MV-4-11 (cell line): ENCODE data around the gene GNG10.
A peak's percentile ranks its signal among the peaks of the same experiment; 100 is the strongest.
"Not testable (repeated sequence)": the region's sequence is repeated elsewhere in the genome, so short reads cannot be mapped to it uniquely, and the experiment has no call there.

Experiments used
- DNase-seq: peaks from one replicate; lab custom pipeline; 2025; lab: John Stamatoyannopoulos, UW

GNG10 gene

DNA sequence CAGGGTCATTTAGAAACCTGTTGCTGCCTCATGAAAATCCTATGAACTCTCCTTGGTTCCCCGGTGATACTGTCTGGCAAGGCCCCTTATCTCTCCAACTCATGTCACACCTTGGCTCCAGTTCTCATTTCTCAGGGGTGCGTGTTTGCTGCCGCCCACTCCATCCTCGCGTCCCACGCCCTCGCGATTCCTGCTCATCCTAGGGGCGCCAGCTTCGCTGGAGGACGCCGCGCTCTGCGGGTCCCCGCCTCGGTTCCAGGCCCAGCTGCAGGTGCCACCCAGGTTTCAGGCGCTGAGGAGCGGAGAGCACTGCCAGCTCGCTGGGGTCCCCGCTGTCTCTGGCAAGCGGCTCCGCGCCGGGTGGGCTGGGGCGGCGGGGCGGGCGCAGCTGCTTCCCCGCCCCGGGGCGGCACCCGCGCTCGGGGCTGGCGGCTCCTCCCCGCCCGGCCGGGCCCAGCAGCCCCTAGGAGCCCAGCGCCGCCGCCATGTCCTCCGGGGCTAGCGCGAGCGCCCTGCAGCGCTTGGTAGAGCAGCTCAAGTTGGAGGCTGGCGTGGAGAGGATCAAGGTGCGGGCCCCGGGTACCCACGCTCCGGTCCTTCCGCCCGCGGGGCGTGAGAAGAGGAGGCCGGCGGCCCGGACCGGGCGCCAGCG is at the start of gene GNG10:
Gene GNG10, plus strand, starts transcription at position 456 of the 652 bp plus-strand sequence. Its CDS starts 30 bp downstream, at position 486.
- no peak for DNase-seq

DNA sequence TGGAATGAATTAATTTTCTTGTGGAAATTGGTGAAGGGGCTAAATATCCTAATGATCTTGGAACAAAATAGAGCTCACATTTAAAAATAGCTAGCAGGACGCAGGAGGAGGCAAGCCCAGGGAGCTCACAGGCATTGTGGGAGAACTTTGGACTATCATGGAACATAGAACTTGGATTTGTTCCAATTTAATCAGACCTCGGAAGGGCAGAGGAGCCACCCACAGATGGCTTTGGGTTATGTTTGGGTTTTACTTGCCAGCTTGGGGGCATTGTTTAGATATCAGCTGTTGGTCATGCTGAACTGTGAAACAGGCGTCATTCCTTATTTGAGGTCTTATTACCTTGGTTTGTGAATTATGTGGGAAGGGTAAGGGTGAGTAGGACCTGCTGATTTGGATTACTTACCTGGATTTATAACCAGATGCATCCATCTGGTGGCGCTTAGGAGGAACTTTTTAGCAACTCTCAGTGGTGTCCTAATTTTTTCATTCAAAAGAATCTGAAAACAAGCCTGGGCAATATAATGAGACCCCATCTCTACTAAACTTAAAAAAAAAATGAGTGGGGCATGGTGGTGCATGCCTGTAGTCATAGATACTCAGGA is 47.9 kb upstream of the GNG10 start:
- no peak for DNase-seq

DNA sequence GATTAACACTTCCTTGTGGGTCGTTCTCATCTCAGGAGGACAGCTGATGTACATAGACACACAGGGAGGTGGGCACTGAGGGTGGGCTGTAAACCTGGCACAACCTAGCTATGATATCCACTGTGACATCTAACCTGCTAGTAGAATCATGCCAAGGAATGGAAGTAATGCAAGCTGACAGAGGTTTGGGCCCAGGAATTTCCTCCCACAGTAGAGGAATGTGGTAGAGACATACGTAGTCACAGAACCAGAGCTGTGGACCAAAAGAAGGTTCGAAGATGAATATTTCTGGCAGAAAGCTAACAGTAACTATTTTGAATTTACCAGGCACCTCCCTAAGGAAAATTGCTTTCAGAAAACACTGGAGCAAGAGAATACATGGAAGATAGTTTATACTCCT is 45.5 kb upstream of the GNG10 start:
- no peak for DNase-seq

DNA sequence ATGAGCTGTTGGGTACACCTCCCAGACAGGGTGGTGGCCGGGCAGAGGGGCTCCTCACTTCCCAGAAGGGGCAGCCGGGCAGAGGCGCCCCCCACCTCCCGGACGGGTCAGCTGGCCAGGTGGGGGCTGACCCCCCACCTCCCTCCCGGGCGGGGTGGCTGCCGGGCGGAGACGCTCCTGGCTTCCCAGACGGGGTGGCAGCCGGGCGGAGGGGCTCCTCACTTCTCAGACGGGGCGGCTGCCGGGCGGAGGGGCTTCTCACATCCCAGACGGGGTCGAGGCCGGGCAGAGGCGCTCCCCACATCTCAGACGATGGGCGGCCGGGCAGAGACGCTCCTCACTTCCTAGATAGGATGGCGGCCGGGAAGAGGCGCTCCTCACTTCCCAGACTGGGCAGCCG is 44.1 kb upstream of the GNG10 start:
- DNase-seq, result not testable (repeated sequence)

DNA sequence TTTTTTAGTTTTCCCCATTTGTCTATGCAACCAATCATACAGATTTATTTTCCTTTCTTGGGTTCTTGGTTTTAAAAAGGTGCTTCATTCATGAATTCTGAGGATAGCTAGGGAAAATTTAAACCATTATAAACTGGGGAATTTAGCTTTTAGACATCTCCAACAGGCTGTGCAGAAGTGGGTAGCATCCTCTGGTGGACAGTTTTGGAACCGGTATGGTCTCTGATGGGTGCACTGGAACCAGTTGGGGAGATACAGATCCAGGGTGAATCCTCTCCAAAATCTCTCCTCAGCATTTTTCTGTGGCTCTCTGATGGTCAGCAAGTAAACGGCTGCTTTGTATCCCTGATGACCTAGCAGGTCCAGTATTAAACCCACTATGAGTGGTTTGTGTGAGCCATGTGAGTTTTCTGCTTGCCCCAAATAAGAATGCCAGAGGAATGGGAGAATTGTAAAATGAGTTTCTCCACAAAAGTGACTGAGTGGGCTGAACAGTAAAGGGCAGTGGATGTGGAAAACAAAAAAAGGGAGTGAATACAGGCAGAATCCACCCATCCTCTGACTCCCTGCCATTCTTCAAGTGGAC is 39.4 kb upstream of the GNG10 start:
- DNase-seq, result peak; percentile 12

DNA sequence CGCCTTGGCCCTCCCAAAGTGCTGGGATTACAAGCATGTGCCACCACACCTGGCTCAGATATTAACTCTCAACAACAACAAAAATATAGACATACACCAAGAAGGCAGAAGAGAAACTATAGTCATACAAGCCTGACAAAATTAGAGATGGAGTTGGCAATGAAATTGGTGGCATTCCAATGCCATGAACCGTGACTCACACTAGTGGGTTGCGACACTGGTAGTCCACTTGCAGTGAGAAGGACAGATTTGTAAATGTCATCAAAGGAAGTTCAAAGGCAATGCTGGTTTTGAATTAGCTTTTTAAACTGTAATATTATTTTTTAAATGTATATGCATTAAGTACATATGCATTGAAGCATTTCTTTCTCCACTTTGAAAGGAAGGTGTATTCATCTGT is 38.8 kb upstream of the GNG10 start:
- DNase-seq, result peak; percentile 84

DNA sequence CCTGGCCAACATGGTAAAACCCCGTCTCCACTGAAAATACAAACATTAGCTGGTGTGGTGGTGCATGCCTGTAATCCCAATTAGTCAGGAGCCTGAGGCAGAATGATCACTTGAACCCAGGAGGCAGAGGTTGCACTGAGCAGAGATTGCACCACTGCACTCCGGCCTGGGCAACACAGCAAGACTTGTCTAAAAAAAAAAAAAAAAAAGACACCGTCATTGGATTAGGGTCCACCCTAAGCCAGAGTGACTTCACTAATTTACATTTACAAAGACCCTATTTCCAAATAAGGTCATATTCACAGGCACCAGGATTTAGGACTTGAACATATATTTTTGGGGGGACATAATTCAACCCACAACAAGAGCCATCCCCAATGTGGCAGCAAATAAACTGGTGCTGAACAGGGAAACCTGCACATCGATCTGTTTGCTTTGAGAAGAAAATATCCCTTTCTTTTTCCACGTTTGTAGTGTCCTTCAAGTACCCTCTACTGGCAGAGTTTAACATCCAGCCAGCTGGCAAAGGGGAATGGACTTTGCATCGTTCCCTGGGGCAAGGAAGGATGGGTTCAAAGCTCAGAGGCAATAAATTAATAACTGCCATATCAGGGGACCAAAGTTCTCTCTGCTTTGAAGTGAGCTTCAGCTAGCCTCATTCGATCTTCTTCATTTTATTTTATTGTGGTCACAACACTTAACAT is 34.0 kb upstream of the GNG10 start:
- DNase-seq, result no peak

DNA sequence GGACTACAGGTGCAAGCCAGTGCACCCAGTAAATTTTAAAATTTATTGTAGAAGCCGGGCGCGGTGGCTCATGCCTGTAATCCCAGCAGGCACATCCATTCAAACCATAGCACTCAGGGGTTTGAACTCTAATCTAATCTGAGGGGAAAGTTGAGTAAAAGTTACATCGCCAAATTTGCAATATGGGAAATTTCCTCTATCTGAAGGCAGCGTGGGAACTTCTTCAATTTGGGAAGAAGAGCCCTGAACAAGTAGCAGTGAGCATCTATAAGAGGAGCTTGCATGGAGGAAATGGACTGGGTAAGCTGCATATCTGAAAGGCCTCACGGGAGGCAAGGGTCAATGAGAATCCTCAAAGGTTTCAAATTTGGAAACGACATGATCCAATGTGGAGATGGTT is 33.0 kb upstream of the GNG10 start:
- DNase-seq, result no peak

DNA sequence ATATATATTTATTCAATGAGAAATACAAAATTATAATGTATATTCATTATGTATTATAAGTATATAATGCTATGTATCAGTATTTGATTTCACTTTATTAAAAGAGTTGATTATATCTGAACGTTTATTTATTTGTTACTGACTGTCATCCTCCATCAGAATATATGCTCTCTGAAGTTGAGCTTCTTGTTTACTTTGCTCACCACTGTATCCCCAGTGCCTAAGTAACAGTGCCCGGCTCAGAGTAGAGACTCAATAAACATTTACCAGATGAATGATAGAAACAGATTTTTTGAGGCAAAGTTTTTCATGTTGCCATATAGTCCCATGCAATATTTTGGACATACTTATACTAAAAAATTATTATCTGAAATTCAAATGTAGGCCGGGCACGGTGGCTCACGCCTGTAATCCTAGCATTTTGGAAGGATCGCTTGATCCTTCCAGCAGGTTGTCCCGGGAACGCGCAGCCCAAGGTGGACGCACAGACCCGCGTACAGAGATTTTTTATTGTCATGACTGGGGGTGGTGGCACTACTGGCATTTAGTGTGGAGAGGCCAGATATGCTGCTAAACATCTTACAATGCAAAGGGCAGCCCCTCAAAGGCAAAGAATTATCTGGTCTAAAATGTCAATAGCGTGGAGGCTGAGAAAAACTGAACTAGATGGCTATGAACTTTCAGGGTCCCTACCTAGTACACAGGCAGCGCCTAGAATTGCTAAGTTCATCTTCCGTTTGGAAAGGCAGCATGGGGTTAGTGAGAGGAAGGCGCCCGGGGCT is 31.0 kb upstream of the GNG10 start:
- DNase-seq, result no peak

DNA sequence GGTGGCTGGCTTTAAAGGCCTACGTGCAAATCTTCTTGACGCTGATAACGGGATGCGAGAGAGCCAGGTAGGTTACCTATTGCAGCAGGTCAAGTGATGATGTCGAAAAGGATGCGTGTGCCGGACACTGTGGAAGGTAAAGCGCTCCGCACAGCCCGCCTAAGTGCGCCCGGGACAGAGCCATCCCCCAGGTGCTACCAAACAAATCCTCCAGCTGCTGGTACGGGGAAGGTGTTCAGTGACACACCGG is 30.5 kb upstream of the GNG10 start:
- no peak for DNase-seq

DNA sequence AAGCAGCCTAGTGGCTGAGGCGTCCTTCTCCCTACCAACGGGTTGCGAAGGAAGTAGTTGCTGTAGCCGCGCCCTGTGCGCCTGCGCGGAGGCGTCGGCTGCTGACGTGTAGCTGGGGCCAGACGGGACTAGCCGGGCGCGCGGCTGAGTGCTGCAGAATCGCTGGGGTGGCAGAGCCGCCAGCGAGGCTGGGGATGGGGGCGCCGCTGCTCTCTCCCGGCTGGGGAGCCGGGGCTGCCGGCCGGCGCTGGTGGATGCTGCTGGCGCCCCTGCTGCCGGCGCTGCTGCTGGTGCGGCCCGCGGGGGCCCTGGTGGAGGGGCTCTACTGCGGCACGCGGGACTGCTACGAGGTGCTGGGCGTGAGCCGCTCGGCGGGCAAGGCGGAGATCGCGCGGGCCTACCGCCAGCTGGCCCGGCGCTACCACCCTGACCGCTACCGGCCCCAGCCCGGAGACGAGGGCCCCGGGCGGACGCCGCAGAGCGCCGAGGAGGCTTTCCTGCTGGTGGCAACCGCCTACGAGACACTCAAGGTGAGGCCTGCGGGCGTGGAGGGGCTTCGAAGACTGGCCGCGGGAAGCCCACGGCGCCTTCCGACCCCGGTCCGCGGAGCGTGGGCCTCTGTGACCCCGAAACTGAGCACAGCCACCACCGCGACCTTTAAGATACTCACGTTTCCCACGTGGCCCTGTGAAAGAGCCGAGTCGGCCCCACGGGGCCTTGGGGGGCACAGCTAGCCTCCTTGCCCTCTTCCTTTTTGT is 30.0 kb upstream of the GNG10 start, which contains the start of gene DNAJC25:
Gene DNAJC25, plus strand, starts transcription at position 121 of the 758 bp plus-strand sequence. Its CDS starts 74 bp downstream, at position 195.
- DNase-seq, result peak; percentile 98

DNA sequence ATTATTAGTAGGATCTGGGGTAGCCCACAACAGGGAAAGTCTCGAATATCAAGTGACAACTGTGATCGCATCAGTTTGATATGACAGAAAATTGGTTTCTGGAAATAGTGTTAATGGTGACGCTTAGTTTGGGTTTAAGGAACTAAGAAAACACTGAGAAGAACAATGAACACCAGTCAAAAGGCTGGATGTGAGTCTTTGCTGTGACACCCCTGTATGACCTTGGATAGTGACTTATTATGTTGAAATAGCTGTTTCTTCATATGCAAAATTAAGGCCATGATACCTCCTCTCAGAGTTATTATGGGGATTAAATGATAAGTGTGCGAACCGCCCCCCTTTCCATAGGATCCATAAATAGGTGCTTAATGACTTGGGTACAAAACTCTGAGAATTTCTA is 29.3 kb upstream of the GNG10 start:
- peak; percentile 55 for DNase-seq

DNA sequence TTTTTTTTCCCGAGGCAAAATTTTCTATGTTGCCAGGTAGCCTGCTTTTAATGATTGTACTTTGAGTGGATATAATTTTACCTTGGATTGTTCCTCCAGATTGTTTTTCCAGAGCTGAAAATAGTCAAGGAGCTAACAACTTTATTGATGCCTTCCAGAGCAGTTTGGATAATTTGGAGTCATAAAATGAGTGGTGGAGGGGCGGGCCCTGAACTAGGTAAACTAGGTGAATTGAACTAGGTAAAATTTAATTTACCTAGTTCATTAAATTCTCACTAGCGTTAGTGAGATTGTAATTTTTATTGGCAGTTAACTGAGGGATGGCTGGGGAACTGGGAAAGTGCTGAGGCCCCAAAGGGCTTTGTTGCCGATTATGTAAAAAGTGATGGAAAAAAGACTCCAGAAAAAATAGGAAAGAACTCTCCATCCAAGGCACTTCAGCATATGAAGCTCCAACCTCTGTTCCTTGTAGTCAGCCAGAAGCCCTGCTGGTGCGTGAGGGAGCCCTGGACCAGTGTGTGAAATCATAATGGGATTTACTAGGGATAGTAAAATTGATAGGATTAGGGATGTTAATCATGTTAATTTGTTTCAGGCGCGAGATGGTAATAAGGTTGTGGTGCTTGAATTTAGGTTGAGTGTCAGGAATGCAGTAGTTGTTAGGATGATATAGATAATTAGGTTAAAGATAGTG is 28.6 kb upstream of the GNG10 start:
- no peak for DNase-seq

DNA sequence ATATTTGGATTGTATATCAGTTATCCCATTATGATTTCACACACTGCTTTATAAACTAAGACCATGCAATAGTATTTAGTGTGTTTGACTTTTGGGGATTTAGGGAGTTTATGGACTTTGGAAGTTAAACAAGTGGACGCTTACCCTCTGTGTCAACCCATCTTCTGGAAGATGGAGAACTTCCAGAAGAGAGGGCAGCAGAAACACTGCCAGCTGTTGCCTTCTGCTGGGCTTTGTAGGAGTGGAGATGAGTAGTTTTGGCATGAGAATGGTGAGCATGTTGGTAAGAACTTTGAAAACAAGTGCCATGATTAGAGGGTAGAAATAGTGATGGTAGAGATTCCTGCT is 28.0 kb upstream of the GNG10 start:
- DNase-seq, result no peak

DNA sequence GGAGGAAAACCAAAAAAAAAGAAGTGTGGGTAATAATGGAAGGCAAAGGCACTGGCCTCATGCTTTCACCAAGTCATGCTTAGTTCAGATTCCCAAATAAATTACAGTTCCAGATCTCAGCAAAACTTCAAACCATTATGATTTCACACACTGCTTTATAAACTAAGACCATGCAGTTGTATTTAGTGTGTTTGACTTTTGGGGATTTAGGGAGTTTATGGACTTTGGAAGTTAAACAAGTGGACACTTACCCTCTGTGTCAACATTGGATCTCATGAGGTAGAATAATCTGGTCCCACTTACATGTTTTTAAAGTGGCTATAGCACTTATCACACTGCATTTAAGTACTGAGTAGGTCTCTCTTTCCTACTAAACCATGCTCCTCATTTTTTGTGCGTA is 26.5 kb upstream of the GNG10 start:
- no peak for DNase-seq

DNA sequence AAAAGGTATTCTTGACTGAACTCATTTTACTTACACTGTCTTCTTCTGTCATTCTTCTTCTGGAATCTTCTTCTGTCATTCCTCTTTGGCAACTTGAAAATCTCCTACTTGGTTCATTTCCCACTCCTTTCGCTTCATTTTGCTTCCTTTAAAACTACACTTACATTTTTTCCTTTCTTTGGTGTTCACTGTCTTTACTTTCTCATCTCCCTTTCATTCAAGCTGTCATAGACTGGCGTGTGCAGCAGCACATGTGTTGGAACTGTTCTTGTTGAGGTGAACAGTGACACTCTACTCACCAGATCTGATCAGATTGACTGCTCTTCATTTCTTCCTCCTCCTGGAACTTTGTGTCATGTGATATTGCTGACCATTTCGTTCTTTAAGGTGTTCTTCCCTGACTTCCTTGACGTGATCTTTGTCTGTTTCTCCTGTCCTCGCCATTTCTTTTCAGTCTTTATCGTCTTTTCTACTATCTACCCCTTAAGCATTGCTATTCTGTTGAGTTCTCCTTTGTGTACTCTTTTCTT is 23.9 kb upstream of the GNG10 start:
- DNase-seq, result no peak

DNA sequence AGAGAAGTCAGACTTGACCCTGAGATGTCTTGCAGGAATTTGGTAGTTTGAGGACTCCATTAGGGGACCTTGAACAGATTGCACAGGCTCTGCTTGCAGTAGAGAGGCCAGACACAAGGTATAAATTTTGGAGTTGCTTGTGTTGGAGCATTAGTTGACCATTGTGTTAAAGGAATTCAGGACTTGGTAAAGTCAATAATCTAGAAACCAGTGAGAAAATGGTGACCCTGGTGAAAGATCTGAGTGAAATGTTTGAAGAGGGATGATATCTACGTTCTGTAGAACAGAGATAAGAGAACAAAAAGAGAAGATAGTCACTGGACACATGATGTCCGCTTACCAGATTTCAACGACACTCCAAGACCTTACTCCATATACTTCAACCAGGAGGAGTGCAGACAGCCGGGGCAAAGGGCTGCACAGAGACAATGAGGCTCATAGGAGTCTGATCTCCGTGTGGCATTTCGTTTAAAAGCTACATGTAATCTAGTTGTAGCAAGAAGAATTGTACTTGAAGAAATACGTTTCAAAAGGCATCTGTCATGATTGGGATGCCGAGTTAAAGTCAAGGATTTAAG is 17.1 kb upstream of the GNG10 start:
- no peak for DNase-seq

DNA sequence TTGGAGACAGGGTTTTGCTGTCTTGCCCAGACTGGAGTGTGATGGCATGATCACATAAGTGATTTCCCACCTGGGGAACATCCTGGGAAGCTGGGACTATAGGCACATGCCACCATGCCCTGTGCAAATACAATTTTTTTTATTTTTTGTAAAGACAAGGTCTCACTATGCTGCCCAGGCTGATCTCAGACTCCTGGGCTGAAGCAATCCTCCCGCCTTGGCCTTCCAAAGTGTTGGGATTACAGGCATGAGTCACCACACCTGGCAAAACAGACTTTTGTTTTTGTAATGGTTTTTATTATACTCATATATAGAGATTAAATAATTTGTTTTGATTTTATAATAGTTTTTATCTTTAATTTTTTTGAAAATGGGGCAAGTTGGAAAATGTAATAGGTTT is 15.6 kb upstream of the GNG10 start:
- no peak for DNase-seq

DNA sequence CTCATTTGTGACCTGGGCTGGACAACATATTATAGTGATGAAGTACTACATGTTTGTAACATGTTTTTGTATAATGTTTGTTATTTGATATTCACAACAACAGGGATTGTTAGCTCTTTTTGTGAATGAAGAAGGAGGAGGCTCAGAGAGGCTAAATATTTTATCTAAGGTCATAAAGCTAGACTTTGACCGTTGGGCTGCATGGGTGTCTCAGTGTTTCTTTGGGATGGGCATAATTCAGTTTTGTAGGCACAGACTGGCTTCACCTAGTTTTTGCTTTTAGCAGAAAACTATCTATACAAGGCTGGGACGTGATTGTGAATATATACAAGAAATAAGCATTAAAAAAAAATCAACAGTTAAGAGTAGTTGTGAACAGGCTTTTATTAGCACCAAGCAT is 15.0 kb upstream of the GNG10 start:
- DNase-seq, result no peak

DNA sequence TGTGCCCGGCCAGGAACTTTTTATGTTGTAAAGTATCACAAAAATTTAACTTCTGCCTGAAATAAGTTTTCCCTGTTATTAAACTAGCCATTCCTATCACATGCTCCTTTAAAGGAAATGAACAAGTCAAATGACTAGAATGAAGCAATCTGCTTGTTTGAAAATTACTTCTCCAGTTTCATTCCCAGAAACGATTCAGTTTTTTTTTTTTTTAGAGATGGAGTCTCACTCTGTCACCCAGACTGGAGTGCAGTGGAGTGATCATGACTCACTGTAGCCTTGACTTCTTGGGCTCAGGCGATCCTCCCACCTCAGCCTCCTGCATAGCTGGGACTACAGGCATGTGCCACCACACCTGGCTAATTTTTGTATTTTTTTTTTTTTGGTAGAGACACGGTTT is 13.3 kb upstream of the GNG10 start:
- peak; percentile 19 for DNase-seq

DNA sequence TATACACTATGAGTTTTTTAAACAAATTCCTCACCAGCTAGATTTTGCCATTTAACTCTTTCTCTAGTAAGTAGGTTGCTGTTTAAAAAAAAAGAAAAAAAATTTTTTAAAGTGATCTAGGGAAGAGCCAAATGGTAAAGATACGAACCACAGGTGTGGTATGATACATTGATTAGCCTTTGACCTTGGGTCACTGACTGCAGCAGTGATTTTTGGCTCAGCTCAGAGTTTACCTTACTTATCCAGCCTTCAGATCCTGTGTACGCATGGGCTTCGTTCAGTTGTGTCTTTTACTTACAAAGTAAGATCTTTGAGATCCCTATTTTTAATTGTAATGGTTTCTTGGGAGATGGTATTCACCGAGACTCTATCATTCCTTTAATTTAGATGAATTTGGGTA is 12.4 kb upstream of the GNG10 start:
- no peak for DNase-seq
